ENCODE data around the gene ZMIZ1.

The ZMIZ1 gene

DNA sequence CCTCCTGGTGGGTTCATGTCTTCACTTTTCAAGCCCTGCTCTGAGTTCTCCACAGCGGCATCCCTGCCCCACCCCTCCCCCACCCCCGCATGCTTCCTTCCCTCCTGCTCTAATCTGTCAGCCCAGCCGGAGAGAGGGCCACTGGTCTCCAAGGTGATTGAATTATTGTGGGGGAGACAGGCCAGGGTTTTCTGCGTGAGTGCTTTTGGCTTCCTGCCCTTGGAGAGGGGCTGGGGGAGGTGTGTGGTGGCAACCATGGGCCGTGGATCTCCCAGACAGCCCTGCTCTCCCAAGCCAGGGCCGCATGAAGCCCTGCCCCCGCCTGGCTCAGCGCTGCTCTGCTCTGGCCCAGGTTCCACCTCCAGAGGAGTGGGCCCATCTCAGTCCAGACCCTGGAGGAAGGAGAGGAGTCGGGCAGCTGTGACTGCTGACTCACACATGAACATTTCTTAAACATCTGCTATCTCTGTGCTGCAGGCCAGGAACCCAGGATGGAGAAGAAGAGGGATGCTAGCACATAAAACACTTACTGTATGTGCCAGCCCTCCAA is 109.9 kb downstream of the ZMIZ1 start:
- DNase-seq = peak; percentile 31

DNA sequence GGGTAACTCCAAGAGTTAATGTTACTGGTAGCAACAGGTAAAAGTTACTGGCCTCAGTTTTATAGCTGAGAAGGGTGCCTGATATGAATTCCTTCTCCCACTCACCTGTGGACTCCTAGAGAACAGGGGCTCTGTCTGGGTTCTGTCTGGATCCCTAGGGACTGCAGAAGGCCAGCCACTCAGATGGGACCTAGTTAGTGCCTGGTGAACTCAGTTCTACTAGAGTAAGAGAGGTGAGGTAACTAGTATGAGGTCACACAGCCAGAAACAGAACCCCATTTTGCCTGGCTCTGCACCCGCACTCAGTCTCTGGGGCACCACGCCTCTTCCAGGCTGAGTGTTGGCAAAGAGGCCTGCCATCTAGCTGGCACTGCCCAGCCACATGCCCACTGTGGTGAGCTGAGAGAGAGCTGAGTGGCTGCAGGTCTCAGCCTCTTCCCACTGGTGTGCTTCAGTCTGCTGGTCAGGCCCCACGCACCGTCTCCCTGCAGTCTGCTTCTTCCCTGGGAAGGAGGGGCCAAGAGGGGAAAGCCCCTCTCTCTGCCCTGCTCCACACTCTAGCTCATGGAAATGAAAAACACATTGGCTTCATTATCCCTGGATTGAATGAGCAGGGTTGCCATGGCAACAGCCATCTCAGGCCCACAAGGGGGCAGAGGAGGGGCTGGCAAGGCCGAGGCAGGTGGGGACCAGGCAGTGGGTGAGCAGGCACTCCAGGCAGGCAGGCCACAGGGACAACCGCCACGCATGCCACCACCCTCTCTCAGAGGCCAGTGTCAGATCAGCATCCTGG is 110.6 kb downstream of the ZMIZ1 start:
- DNase-seq = peak; percentile 27

DNA sequence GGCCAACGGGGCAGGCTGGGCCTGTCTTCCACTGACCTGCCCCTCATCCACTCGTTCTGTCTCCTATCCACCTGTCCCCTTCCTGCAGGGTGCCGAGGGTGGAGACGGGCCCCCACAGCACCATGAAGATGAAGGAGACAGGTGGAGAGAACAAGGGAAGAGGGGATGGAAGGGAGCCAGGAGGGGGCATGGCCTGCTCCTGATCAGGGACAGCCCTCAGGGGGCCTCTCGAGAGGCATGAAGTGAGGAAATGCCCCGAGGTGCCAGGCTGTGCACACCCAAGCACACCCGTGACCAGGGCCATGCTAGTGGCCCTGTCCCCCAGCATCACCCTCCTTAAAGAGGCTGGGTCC is 111.2 kb downstream of the ZMIZ1 start:
- DNase-seq = no peak

DNA sequence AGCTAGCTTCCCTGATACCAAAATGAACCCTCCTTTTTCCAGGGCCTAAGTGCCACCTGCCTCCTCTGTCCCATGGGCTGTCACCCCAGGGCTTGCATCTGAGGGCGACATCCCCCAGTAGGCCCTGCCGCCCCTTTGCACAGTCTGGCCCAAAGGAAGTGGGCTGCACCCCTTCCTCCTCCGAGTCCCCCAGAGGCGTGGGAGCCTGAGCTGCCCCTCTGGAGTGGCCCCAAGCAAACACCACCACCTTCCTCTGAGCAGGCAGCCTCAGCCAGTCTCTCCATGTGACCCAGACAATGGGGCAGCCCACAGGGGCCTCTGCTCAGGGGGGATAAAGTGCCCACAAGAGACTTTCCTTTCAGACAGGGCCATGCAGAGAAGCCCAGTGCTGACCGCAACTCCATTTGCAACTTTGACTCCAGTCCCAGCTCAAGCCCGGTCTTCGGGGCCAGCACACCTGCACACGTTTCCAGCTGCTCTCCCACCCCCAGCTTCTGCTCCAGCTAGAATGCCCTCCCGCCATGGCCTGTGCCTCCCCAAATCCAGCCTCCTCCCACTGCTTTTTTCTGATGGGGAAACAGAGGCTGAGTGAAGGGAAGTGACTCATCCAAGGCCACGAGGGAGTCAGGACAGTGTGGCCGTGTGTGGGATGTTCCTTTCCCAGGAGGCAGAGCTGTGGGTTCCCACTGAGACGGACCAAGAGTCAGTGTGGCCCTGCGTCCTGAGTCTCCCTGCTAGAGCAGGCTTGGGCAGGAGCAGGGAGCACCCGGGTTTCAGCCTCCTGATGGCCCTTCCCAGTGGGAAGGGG is 111.9 kb downstream of the ZMIZ1 start:
- peak; percentile 90 for DNase-seq

DNA sequence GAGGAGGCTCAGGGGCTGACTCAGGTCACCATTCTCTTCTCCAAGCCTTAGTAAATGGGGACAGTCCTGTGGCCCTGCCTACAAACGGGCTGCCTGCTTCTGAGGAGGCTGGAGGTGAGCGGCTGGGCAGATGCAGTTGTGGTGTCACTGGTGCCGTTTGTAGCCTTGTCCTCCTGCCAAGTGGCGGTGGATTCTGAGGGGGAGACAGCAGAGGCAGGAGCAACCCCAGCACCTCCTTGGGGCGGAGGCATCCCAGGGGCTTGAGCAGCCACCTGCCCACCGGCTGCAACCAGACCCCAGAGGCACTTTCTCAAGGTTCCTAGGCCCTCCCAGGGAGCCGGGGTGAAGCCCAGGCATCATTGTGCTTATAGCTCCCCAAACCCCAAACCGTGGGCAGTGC is 112.5 kb downstream of the ZMIZ1 start:
- DNase-seq = no peak

DNA sequence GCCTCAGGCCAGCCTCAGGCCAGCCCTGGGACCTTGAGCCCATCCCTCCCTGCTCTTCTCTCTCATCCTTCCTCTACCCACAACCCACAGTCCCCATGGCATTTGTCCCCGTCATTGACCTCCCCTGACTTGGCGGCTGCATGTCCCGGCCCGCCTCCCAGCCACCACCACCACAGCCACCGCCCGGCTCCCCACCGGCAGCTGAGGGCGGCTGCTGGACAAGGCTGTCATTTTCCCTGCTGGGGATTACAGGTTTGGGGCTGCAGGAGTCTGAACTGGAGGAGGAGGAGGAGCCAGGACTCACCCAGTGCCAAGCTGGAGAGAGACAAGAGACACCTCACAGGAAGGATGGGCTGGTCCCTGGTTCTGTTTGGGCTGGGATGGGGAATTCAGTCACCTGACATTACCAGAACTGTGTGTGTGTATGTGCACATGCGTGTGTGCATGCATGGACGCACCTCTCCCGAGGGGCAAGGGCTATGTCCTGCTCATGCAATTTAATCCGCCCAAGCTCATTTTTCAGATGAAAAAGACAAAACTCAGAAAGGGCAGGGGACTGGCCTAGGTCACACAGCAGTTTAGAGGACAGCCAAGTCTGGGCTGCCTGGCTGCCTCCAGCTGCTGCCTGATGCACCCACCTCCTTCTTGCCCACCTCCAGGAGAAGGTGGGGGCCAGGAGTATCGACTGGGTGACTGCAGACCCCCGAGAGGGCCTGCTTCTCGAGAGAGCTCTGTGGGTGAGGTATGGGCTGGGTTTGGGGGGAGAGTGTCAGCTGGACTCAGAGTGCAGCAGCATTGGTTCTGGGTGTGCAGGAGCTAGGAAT is 113.1 kb downstream of the ZMIZ1 start:
- DNase-seq = peak; percentile 45

DNA sequence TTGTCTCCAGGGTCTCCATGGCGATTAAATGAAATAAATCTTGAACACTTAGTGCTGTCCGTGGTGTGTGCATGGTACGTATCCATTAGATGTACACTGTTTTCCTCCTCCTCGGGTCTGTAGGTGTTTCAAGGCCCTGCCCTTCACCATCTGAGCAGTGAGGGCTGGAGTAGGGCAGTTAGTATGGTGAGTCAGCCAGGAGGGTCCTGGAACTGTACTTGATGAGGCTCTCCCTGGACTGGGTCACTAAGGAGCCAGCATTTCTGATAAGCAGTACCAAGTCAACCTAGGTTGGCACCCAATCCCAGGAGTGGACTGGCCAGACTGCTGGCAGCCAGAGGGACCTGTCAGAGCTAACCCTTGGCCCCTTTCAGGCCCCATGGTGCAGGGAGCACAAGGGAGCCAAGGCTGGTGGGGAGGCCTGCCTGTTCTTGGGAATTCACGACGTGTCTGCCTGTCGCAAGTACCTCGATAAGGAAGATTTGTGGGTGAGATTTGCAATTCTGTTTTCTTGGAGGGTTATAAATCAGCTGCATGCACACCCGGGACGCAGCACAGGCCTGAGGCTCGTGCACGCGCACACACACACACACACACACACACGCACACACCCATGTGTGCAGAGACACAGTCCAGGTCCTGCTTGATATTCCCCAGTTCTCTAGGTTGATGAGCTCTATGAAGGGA is 114.2 kb downstream of the ZMIZ1 start:
- no peak for DNase-seq

DNA sequence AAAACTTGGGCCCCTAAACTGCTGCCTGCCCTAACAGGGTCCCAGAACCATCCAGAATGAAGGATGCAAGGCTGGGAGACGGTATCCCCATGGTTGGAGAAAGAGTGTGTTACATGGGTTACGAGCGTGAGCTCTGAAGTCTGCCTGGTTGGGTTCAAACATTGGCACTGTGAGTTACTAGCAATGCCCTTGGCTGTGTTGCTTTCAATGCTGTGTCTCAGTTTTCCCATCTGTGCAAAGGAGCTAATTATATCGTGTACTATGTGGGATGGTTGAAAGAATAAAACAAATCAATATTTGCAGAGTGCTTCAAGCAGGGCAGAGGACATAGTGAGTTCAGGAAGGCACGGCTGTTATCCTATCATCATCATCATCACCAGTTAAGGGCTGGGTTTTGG is 114.7 kb downstream of the ZMIZ1 start:
- DNase-seq = no peak

DNA sequence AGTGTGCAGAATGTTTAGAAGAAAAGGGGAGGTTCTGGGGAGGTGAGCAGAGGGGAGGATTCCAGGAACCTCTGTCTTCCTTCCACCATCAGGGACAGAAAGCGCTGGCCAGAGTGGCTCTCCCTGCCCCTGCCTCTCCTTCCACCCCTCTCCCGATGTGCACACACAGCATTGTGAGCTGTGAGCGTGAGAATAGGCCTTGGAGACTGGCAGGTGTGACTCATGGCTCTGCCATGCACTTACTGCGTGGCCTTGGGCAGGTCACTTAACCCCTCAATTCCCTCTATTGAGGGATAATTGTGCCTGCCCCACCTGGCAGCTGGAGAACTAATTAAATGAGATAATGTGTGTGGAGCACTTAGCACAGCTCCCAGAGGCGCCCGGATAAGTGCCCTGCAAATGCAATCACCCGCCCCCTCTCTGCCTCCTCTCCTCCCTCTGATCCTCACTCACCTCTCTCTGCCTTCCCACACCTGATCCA is 115.4 kb downstream of the ZMIZ1 start:
- no peak for DNase-seq

DNA sequence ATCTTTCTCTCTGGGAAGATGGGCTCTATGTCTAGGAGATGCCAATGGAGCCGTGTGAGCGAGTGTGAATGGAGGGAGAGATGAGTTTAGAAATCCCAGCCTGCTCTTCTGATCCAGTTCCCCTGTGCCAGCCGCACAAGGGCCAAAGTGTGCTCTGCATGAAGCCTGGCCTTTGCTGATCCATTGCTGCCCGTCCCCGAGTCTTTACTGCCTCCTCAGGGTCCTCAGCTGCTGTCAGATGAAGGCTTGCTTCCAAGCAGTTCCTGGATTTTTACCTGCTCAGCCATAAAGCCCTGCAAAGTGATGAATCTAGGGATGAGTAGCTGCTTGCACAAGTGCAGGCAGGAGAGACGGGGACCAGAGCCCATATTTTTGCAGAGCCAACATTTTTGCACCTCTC is 115.9 kb downstream of the ZMIZ1 start:
- no peak for DNase-seq

DNA sequence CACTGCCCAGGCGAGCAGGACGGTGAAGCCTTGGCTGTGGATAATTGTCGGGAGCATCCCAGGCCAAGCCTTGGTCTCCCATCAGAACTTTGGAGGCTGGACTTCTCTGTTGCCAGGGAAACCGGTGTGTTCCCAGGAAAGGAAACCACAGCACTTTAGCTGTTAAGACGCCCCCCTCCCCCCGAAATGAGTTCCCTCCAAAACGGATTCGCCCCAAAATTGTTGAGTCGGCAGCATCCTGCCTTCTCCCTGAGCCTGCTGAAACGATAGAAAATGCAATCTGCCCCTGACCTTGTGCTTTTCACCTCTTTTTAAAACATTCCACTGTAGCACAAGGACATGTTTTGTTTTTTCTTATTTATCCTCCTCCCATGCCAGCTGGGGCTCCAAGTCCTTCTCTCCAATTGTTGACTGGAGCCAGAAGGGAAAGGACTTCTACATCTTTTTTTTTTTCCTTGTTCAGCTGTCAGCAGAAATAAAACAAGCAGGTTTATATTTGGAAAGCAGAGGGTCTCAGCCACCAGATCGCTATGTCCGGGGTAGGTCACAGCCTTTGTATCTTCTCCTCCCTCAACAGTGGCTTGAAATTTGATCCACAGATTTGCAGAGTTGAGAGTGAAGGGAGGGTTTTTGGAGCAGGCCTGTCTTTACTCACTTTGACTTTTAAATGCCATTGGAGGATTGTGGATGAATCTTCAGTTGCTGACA is 116.5 kb downstream of the ZMIZ1 start:
- DNase-seq = no peak

DNA sequence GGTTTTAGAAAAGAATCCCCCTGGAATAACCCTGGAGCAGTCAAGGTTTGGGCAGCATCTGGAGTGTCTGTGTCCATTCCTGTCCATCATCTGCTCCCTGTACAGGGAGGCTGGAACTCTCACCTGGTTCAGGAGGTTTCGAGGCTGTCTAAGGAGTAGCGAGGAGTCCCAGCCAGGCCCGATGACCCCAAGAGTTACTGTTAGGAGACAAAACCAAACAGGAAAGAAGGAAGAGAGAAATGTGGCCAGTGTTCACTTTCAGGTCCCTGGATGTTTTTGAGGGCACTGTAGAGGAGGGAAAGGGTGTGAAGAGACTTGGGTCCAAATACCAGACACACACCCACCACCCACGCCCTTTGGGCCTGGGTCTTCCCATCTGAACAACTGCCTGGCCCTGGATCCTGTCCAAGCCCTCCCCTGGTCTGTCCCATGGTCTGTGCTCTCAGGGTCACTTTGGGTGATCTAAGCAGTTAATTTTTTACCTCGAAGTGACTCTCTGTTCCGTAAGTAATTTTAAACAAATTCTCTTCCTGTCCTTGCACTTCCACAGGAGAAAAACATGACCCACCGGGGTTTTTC is 117.1 kb downstream of the ZMIZ1 start:
- no peak for DNase-seq

DNA sequence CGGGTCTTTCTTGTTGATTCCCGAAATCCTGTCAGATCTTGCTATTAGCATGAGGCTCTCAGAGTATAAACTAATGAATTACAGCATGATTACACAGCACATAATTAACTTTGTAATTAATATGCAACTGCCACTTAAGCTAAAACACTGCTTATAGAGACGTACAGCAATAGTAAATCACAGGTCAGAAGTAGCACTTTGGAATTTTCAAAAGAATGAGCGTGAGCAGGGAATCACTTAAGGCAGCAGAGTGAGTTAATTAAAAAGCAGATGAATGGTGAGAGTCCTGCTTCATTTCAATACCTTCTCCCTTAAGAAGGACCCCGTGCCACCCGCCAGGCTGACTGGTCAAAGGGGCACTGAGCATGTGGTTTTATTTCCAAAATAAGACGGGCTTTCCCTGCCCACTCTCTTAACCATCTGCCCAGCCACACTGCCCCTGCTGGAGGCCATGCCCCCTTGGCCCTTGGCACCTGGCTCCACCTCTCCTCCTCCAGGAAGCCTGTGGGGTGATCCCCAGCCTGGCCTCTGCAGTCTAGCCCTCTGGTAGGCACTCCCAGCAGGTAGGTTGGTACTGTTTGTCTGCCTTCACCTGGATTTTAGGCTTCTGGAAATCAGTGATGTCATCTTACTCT is 117.8 kb downstream of the ZMIZ1 start:
- DNase-seq = no peak

DNA sequence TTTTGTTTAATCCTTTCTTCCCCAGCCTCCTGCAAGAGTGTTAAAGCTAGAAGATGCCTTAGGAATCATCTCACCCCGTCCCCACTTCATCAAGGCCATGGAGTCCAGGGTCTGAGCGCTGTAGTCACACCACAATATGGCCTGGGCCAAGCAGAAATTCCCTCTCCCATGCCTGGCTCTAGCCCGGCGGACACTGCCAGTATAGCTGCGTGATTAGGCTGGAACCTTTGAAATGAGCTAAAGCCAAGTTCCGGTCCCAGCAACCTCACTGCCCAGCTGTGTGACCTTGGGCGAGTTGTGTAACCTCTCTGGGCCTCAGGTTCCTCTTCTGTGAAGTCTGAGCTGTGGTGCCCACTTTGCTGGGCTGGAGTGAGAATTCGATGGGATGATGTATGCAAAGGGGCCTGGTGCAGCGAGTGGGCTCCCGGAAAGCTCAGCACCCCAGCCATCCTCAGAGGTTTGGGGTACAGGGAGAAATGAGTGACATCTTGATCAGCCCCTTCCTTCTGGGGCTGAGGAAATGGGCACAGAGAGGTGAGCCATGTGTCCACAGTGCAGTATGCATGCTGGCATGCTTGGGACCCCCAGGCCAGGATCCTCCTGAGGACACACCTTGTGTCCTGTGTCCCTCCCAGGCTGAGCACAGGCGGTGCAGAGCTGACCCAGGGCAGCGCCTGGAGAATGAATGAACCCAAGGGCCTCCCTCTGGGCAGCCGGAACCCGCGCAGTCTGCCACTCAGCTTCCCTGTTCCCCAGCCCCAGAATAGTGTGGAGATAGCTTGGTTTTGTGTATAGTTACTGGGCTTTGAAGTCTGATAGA is 118.6 kb downstream of the ZMIZ1 start:
- DNase-seq = peak; percentile 76

DNA sequence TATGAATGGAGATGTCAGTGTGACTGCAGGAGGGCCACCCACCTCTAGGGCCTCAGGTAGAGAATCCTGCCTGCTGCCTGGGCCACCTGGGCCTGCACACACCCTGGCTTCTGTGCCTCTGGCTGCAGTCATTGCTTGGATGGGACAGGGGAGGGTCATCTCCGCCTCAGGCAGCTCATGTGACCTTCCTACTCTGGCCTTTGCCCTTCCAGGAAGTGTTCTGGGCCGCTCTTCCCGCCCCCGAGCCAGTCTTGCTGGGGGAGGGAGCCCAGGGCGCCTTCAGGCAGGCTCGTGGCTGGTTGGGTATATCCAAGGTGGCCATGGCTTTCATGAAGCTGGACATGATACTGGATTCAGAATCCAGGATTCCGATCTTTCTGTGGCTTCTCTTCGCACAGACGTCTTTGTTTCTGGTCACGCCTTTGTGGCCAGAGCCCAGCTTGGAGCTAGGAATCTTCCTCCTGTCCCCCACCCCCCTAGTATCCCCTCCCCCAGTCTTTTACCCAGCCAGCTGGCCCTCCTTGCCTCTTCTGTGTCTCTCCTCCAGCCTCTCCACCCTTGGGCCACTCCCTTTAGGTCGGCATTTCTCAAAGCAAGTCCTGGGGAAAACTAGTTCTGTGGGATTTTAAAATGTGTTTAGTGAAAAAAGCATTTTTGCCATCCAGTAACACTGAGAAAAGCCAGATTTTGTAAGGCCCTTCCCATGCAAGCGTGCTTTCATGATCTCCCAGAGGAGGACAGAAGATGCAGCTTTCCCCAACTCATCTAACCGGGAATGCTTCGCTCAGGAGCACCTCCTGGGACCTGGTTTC is 119.6 kb downstream of the ZMIZ1 start:
- DNase-seq = peak; percentile 54

DNA sequence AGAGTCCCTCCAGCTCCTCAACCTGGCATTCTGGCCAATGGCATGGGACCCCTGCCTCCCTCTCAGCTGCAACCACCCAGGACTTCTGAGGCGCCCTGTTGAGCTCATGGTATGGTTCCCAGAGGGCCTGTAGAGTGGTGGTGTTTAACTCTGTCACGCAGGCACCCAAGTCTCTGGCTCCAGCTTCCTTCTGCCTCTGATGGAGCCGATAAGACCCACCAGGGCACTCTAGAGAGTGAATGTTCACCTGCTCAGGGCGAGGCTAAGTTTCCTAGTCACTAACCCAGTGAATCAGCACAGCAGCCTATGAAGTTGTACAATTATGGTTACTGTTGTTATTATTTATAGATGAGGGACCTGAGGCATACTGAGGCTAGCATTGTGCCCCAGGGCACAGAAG is 120.4 kb downstream of the ZMIZ1 start:
- no peak for DNase-seq

DNA sequence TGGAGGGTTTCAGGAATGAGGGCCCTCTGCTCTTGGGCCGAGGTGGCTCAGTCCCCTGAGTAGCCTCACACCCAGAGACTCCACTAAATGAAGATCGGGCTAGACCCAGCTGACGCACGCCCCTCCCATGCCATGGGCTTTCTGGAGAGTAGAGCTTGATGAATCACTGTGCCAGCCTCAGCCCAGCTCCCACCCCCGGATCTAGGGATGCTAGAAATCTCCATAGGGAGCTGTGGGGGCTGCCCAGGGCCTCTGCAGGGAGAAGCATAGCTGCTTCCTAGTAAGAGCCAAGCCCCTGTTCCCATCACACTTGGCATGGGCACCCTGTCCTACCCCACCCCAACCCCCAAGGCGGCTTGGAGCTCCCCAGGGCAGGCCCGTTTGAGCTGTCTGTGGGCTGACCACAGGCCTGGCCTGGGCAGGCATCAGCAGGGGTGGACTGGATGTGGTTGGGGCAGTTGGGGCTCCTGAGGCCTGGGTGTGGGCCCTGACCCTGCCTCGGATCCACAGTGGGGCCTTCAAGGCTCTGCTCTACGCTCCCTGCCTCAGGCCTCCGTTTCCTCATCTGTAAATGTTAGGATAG is 121.2 kb downstream of the ZMIZ1 start:
- peak; percentile 15 for DNase-seq

DNA sequence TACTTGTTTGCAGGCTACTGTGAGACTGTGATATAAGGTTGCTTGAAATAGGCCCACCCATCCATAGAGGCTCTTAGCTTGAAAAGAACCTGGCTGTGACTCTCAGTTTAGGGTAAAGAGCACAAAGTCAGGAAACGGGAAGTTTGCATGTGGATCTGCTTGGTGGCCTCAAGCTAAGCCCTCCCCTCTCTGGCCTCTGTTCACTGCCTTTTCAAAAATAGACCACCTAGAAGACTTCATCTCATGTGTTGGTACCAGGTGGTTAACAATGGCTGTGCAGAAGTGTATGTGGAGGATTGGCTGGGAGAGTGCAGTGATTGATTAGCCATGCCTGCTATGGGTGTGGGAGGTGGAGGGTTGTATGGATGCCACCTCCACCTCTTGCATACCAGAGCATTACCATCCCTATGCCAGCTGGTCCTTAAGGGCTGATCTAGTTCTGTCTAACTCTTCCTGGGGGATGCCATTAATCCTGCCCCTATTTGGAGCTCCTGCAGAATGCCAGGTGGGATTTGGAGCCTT is 122.0 kb downstream of the ZMIZ1 start:
- no peak for DNase-seq

Measured in inflammatory macrophage treated with lipopolysaccharide for 4 hours (primary cell).